Measurements from ENCODE around the gene TCN2.

The TCN2 gene

GRCh38 chr22:30614268-30614667 lies 7.3 kb downstream of the TCN2 start:
- 98% methylated on average over 4 of the region's 7 CpGs for WGBS
- no peak overlapping the region for H3K18ac ChIP-seq (ENCODE audit: low read depth in 1 of 2, low read length in 2 of 2)
- no peak overlapping the region for H2AFZ ChIP-seq (ENCODE audit: low read depth, low read length)
- H3K79me1 ChIP-seq (replicated peaks; ENCODE audit: low read length, poor library complexity, severe bottlenecking): no peaks in the 10 kb centered on the region
- no peak overlapping the region for H3K23ac ChIP-seq (ENCODE audit: low read length in 2 of 2)
- H2BK5ac ChIP-seq (ENCODE audit: low read depth, low read length, poor library complexity, severe bottlenecking): no peak overlapping the region
- no peak overlapping the region for H3K4me2 ChIP-seq (ENCODE audit: low read length, poor library complexity, severe bottlenecking)
- no peak overlapping the region for H4K8ac ChIP-seq (ENCODE audit: low read length)
- H3K9ac ChIP-seq (ENCODE audit: low read length): no peak overlapping the region
- H3K9me3 ChIP-seq (ENCODE audit: control insufficient read depth, low read length): no peaks in the 10 kb centered on the region
- H2BK15ac ChIP-seq (ENCODE audit: low read depth, poor library complexity, severe bottlenecking): no peak overlapping the region
- DNase-seq: no peak
- H4K91ac ChIP-seq (ENCODE audit: low read length): peak overlapping the region; percentile 53
- no peak overlapping the region for H3K4ac ChIP-seq (ENCODE audit: low read depth in 1 of 2, low read length in 2 of 2)
- H3K27ac ChIP-seq (ENCODE audit: low read length, poor library complexity, severe bottlenecking): no peak overlapping the region
- no peak overlapping the region for H3K14ac ChIP-seq (ENCODE audit: low read length in 2 of 2)
- H3K36me3 ChIP-seq (ENCODE audit: control insufficient read depth in 1 of 2, insufficient read depth in 2 of 2, low read depth in 1 of 2, low read length in 2 of 2): peaks cover 2 to 35% of the 10 kb centered on the region in 2 experiments
- H3K4me3 ChIP-seq (ENCODE audit: insufficient read depth in 1 of 2, low read depth in 1 of 2, low read length in 2 of 2): no peak overlapping the region
- H2BK120ac ChIP-seq (ENCODE audit: low read depth, low read length): no peak overlapping the region
- peaks cover 6% of the 10 kb centered on the region for H3K4me1 ChIP-seq (ENCODE audit: control insufficient read depth, insufficient read depth, low read depth, low read length)
- H3K27me3 ChIP-seq (ENCODE audit: control insufficient read depth in 1 of 2, insufficient read depth in 1 of 2, low read length in 2 of 2): no peaks in the 10 kb centered on the region
- no peak overlapping the region for H2BK12ac ChIP-seq (ENCODE audit: low read length in 2 of 2)
- H2AK5ac ChIP-seq (ENCODE audit: low read length, severe bottlenecking): no peak overlapping the region

GRCh38 chr22:30614879-30615278 lies 7.9 kb downstream of the TCN2 start:
- H3K9me3 ChIP-seq (ENCODE audit: control insufficient read depth, low read length): no peaks in the 10 kb centered on the region
- H3K36me3 ChIP-seq (ENCODE audit: control insufficient read depth in 1 of 2, insufficient read depth in 2 of 2, low read depth in 1 of 2, low read length in 2 of 2): peaks cover 2 to 35% of the 10 kb centered on the region in 2 experiments
- no peak overlapping the region for H3K4me3 ChIP-seq (ENCODE audit: insufficient read depth in 1 of 2, low read depth in 1 of 2, low read length in 2 of 2)
- H3K27me3 ChIP-seq (ENCODE audit: control insufficient read depth in 1 of 2, insufficient read depth in 1 of 2, low read length in 2 of 2): no peaks in the 10 kb centered on the region
- no peak overlapping the region for H4K8ac ChIP-seq (ENCODE audit: low read length)
- no peak overlapping the region for H2AFZ ChIP-seq (ENCODE audit: low read depth, low read length)
- peaks cover 2% of the 10 kb centered on the region for H3K4me1 ChIP-seq (ENCODE audit: control insufficient read depth, insufficient read depth, low read depth, low read length)
- H4K91ac ChIP-seq (ENCODE audit: low read length): no peak overlapping the region
- no peak overlapping the region for H2AK5ac ChIP-seq (ENCODE audit: low read length, severe bottlenecking)
- H3K9ac ChIP-seq (ENCODE audit: low read length): no peak overlapping the region
- H3K4me2 ChIP-seq (ENCODE audit: low read length, poor library complexity, severe bottlenecking): no peak overlapping the region
- H2BK15ac ChIP-seq (ENCODE audit: low read depth, poor library complexity, severe bottlenecking): no peak overlapping the region
- no peak overlapping the region for H3K27ac ChIP-seq (ENCODE audit: low read length, poor library complexity, severe bottlenecking)
- H3K23ac ChIP-seq (ENCODE audit: low read length in 2 of 2): no peak overlapping the region
- no peaks in the 10 kb centered on the region for H3K79me1 ChIP-seq (replicated peaks; ENCODE audit: low read length, poor library complexity, severe bottlenecking)
- H3K4ac ChIP-seq (ENCODE audit: low read depth in 1 of 2, low read length in 2 of 2): no peak overlapping the region
- no peak overlapping the region for H2BK12ac ChIP-seq (ENCODE audit: low read length in 2 of 2)
- H3K14ac ChIP-seq (ENCODE audit: low read length in 2 of 2): no peak overlapping the region
- H2BK5ac ChIP-seq (ENCODE audit: low read depth, low read length, poor library complexity, severe bottlenecking): no peak overlapping the region
- DNase-seq: no peak
- H2BK120ac ChIP-seq (ENCODE audit: low read depth, low read length): no peak overlapping the region
- no peak overlapping the region for H3K18ac ChIP-seq (ENCODE audit: low read depth in 1 of 2, low read length in 2 of 2)

GRCh38 chr22:30615543-30615954 lies 8.6 kb downstream of the TCN2 start:
- no peaks in the 10 kb centered on the region for H3K4me1 ChIP-seq (ENCODE audit: control insufficient read depth, insufficient read depth, low read depth, low read length)
- no peaks in the 10 kb centered on the region for H3K9me3 ChIP-seq (ENCODE audit: control insufficient read depth, low read length)
- H2BK5ac ChIP-seq (ENCODE audit: low read depth, low read length, poor library complexity, severe bottlenecking): no peak overlapping the region
- no peaks in the 10 kb centered on the region for H3K27me3 ChIP-seq (ENCODE audit: control insufficient read depth in 1 of 2, insufficient read depth in 1 of 2, low read length in 2 of 2)
- no peak overlapping the region for H2BK15ac ChIP-seq (ENCODE audit: low read depth, poor library complexity, severe bottlenecking)
- DNase-seq: no peak
- no peak overlapping the region for H3K4me2 ChIP-seq (ENCODE audit: low read length, poor library complexity, severe bottlenecking)
- no peak overlapping the region for H3K14ac ChIP-seq (ENCODE audit: low read length in 2 of 2)
- no peak overlapping the region for H4K8ac ChIP-seq (ENCODE audit: low read length)
- peaks cover 2 to 35% of the 10 kb centered on the region in 2 experiments for H3K36me3 ChIP-seq (ENCODE audit: control insufficient read depth in 1 of 2, insufficient read depth in 2 of 2, low read depth in 1 of 2, low read length in 2 of 2)
- H2BK120ac ChIP-seq (ENCODE audit: low read depth, low read length): no peak overlapping the region
- H3K27ac ChIP-seq (ENCODE audit: low read length, poor library complexity, severe bottlenecking): no peak overlapping the region
- H2BK12ac ChIP-seq (ENCODE audit: low read length in 2 of 2): no peak overlapping the region
- H2AK5ac ChIP-seq (ENCODE audit: low read length, severe bottlenecking): no peak overlapping the region
- no peak overlapping the region for H3K4me3 ChIP-seq (ENCODE audit: insufficient read depth in 1 of 2, low read depth in 1 of 2, low read length in 2 of 2)
- 88% methylated on average over 7 of the region's 7 CpGs for WGBS
- H3K9ac ChIP-seq (ENCODE audit: low read length): no peak overlapping the region
- no peak overlapping the region for H2AFZ ChIP-seq (ENCODE audit: low read depth, low read length)
- H3K4ac ChIP-seq (ENCODE audit: low read depth in 1 of 2, low read length in 2 of 2): no peak overlapping the region
- H4K91ac ChIP-seq (ENCODE audit: low read length): no peak overlapping the region
- H3K23ac ChIP-seq (ENCODE audit: low read length in 2 of 2): no peak overlapping the region
- no peak overlapping the region for H3K18ac ChIP-seq (ENCODE audit: low read depth in 1 of 2, low read length in 2 of 2)
- H3K79me1 ChIP-seq (replicated peaks; ENCODE audit: low read length, poor library complexity, severe bottlenecking): no peaks in the 10 kb centered on the region

- H3K18ac ChIP-seq (ENCODE audit: low read depth in 1 of 2, low read length in 2 of 2): no peak overlapping the region
- no peak overlapping the region for H4K8ac ChIP-seq (ENCODE audit: low read length)
- no peaks in the 10 kb centered on the region for H3K27me3 ChIP-seq (ENCODE audit: control insufficient read depth in 1 of 2, insufficient read depth in 1 of 2, low read length in 2 of 2)
- no peak for DNase-seq
- H3K79me1 ChIP-seq (replicated peaks; ENCODE audit: low read length, poor library complexity, severe bottlenecking): no peaks in the 10 kb centered on the region
- no peak overlapping the region for H3K23ac ChIP-seq (ENCODE audit: low read length in 2 of 2)
- no peak overlapping the region for H3K14ac ChIP-seq (ENCODE audit: low read length in 2 of 2)
- no peak overlapping the region for H3K4ac ChIP-seq (ENCODE audit: low read depth in 1 of 2, low read length in 2 of 2)
- no peaks in the 10 kb centered on the region for H3K9me3 ChIP-seq (ENCODE audit: control insufficient read depth, low read length)
- no peak overlapping the region for H2BK12ac ChIP-seq (ENCODE audit: low read length in 2 of 2)
- no peak overlapping the region for H3K9ac ChIP-seq (ENCODE audit: low read length)
- no peak overlapping the region for H3K4me3 ChIP-seq (ENCODE audit: insufficient read depth in 1 of 2, low read depth in 1 of 2, low read length in 2 of 2)
- H2BK15ac ChIP-seq (ENCODE audit: low read depth, poor library complexity, severe bottlenecking): no peak overlapping the region
- whole genome bisulfite sequencing: 75% methylated on average over 6 of the region's 6 CpGs
- H2BK120ac ChIP-seq (ENCODE audit: low read depth, low read length): no peak overlapping the region
- no peak overlapping the region for H2AK5ac ChIP-seq (ENCODE audit: low read length, severe bottlenecking)
- H2AFZ ChIP-seq (ENCODE audit: low read depth, low read length): no peak overlapping the region
- peaks cover 2 to 35% of the 10 kb centered on the region in 2 experiments for H3K36me3 ChIP-seq (ENCODE audit: control insufficient read depth in 1 of 2, insufficient read depth in 2 of 2, low read depth in 1 of 2, low read length in 2 of 2)
- H2BK5ac ChIP-seq (ENCODE audit: low read depth, low read length, poor library complexity, severe bottlenecking): no peak overlapping the region
- no peaks in the 10 kb centered on the region for H3K4me1 ChIP-seq (ENCODE audit: control insufficient read depth, insufficient read depth, low read depth, low read length)
- no peak overlapping the region for H4K91ac ChIP-seq (ENCODE audit: low read length)
- no peak overlapping the region for H3K4me2 ChIP-seq (ENCODE audit: low read length, poor library complexity, severe bottlenecking)
- H3K27ac ChIP-seq (ENCODE audit: low read length, poor library complexity, severe bottlenecking): no peak overlapping the region
These were observed 10.8 kb downstream of the TCN2 start for GRCh38 chr22:30617819-30618218.
